Activated naive CD8-positive, alpha-beta T cell treated with anti-CD3 and anti-CD28 coated beads, Interleukin-2, amount 50 U/mL, for 24 hours (primary cell): Measurements from ENCODE around the gene ARHGAP15.

Experiments used
- ATAC-seq: fragments of 150-1000 bp; cut with Tn5 transposase; one replicate; pipeline ENCODE4 v1.10.0; 2021
- DNase-seq: peaks from one replicate; pipeline ENCODE4 v3.0.0; 2021
- H3K27ac Mint-ChIP-seq: one replicate; pipeline ENCODE4 v1.8.0; 2021; ENCODE audit warnings: mild to moderate bottlenecking, mixed read lengths
- H3K27me3 Mint-ChIP-seq: one replicate; pipeline ENCODE4 v1.8.0; 2021; ENCODE audit warnings: mixed read lengths
- H3K36me3 Mint-ChIP-seq: one replicate; pipeline ENCODE4 v1.8.0; 2021; ENCODE audit warnings: low read depth, mixed read lengths
- H3K4me1 Mint-ChIP-seq: one replicate; pipeline ENCODE4 v1.8.0; 2021; ENCODE audit warnings: mixed read lengths
- H3K4me3 Mint-ChIP-seq: one replicate; pipeline ENCODE4 v1.8.0; 2021; ENCODE audit warnings: mild to moderate bottlenecking, moderate library complexity, mixed read lengths
- H3K9me3 Mint-ChIP-seq: one replicate; pipeline ENCODE4 v1.8.0; 2021; ENCODE audit warnings: mixed read lengths

The ARHGAP15 gene

DNA sequence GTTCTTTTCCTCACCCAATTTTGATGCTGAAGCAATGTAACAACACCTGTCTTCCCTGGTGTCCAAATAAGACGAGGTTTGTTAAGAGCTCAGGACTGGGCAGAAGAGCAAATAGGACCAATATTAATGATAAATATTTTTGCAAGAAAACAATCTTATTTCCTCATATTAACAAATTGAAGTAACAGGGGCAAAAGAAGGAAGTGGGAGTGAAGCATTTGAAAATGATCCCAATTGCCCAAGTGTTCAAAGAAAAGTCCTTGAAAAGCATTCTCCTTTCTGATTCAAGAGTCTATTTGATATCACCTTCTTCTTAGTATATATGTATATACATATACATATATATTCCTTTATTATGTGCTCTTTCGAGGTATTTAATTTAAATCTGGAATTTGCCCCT is 418.8 kb downstream of the ARHGAP15 start:
- no peak for DNase-seq
- Mint-ChIP-seq H3K27me3 (no peaks in the 10 kb centered on the region), H3K4me3 (no peak overlapping the region), H3K4me1 (peaks cover 27% of the 10 kb centered on the region), H3K9me3 (no peaks in the 10 kb centered on the region), H3K36me3 (peaks cover 7% of the 10 kb centered on the region), H3K27ac (no peak overlapping the region)
- ATAC-seq = no peak

DNA sequence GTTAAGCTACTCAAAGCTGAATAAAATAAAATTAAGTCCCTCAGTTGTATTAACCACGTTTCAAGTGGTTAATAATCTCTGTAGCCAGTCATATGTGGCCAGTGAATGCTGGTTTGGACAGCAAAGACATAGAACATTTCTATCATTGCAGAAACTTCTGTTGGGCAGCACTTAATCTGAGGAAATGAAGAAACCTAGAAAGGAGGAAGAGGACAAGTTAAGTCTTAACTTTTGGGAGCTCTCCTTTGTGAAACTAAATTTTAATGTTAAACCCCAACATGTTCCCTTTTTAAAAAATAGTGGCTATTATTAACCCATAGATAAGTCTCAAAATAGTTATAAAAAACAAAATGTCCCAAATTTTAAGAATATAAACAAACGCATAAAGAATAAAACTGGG is 421.3 kb downstream of the ARHGAP15 start:
- no peak for ATAC-seq
- H3K4me1 Mint-ChIP-seq = peaks cover 12% of the 10 kb centered on the region
- no peaks in the 10 kb centered on the region for H3K27me3 Mint-ChIP-seq
- no peak for DNase-seq
- no peak overlapping the region for H3K4me3 Mint-ChIP-seq
- peaks cover 7% of the 10 kb centered on the region for H3K36me3 Mint-ChIP-seq
- no peaks in the 10 kb centered on the region for H3K9me3 Mint-ChIP-seq
- H3K27ac Mint-ChIP-seq = no peak overlapping the region

DNA sequence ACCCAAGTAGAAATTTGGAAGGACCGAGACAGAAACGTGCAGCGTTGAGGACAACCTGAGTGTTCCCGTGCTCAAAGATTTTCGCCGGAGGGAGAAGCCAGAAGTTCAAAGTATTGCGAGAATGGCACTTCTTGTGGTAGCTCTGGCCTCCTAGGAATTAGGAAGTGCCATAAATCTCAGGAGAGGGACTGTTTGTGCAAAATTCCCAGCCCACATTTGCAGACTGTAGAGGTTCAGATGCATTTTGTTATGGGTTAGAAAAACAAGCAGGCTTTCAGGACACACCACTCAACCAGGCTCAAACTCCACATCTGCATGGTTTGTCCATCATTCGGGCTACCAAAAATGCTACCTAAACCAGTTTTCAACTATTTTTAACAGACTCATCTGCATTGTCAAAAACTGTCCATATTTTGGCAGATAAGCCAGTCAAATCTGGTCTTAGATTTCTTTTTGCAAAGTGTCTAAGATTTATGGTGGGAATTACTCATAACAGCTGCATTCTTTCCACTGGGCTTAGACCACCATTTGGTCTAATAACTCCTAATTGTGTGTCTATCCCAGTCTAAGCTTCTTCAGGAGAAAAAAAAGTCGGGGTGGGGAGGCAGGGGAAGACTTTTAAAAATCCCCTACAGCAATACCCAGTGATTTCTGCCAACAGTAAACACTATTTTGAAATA is 422.9 kb downstream of the ARHGAP15 start:
- Mint-ChIP-seq H3K9me3 (no peaks in the 10 kb centered on the region), H3K4me1 (peaks cover 8% of the 10 kb centered on the region), H3K4me3 (no peak overlapping the region), H3K27ac (no peak overlapping the region), H3K27me3 (no peaks in the 10 kb centered on the region), H3K36me3 (peaks cover 16% of the 10 kb centered on the region)
- no peak for ATAC-seq
- no peak for DNase-seq

DNA sequence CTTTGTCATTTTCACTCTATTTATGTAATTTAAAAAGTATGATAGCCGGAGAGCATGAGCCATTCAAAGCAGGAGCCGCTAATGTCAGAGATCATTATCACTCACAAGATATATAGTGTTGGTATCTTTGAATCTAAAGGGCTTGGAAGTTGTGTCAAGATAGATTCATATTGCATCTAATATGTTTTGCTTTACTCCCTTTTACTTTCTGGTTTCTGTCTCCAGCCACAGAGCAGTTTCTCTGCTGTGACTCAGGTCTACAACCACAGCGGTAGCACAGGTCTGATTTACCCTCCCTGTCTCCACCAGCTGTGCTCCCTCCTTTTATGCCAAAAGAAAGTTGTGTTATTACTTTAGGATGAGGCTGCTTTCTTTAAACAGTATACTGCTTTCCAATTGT is 424.0 kb downstream of the ARHGAP15 start:
- H3K9me3 Mint-ChIP-seq = no peaks in the 10 kb centered on the region
- no peaks in the 10 kb centered on the region for H3K27me3 Mint-ChIP-seq
- no peak overlapping the region for H3K27ac Mint-ChIP-seq
- H3K36me3 Mint-ChIP-seq = peaks cover 21% of the 10 kb centered on the region
- H3K4me1 Mint-ChIP-seq = peaks cover 8% of the 10 kb centered on the region
- H3K4me3 Mint-ChIP-seq = no peak overlapping the region
- DNase-seq (peak; percentile 4), ATAC-seq (peak; percentile 94)

DNA sequence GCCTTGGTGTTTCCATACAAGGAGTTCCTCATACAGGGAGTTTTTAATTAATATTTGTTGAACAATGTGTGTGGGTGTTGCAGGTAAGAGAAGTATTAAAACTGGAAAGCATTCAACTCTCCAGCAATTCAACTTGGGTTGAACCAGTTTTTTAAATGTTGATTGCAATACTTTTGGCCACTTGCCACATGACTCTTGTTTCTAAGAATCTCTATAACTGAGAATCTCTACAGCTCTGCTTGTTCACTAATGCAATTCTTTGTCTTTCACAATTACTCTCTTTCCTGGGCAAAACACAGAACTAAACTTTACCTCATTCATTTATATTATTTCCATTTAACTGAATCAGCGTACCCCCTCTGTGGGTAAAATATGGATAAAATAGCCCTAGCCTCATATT is 429.4 kb downstream of the ARHGAP15 start:
- no peak for DNase-seq

DNA sequence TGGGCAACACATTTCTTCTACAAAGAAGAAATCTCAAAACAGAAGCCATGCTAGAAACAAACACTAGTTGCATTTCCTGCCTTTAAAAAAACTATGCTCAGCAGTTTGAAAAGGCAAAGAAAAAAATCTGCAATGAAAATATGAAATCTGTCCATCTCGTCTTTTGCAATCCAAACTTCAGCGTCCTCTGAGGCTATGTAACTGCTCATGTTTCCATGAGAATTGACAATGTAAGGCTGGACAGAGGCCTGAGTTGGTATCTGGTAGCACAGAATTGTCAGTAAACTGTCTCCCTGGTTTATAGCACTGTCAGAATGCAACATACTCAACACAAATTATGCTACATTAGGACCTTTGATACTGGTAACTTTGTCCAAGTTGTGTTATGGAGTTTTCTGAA is 429.9 kb downstream of the ARHGAP15 start:
- no peaks in the 10 kb centered on the region for H3K27me3 Mint-ChIP-seq
- peaks cover 2% of the 10 kb centered on the region for H3K4me1 Mint-ChIP-seq
- no peak for ATAC-seq
- no peak overlapping the region for H3K27ac Mint-ChIP-seq
- no peak overlapping the region for H3K4me3 Mint-ChIP-seq
- H3K36me3 Mint-ChIP-seq = peaks cover 40% of the 10 kb centered on the region
- DNase-seq = no peak
- H3K9me3 Mint-ChIP-seq = no peaks in the 10 kb centered on the region

More for the DNA sequence above, 429.4 kb downstream of the ARHGAP15 start:
- H3K4me3 Mint-ChIP-seq = no peak overlapping the region
- H3K9me3 Mint-ChIP-seq = no peaks in the 10 kb centered on the region
- no peak overlapping the region for H3K27ac Mint-ChIP-seq
- H3K36me3 Mint-ChIP-seq = peaks cover 40% of the 10 kb centered on the region
- ATAC-seq = no peak
- H3K4me1 Mint-ChIP-seq = peaks cover 2% of the 10 kb centered on the region
- H3K27me3 Mint-ChIP-seq = no peaks in the 10 kb centered on the region

DNA sequence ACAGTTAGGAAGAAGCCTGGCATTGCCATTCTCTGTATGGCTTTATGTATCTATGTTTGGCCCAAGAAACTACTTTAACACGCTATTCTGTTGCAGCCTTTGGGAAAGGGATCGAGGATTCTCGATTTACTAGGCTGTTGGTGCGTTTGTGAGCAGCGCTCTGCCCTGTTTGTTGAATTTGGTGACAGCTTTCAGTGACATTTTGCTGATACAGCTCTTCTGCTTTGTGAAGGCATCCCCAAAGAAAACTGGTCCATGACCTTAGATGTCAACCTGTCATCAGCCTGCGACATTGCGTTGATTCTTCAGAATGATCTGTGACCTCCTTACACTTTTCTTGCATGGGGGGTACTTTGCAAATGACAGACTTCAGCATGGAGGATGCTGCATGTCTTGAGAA is 431.5 kb downstream of the ARHGAP15 start:
- DNase-seq = no peak
- Mint-ChIP-seq H3K9me3 (no peaks in the 10 kb centered on the region), H3K27ac (no peak overlapping the region), H3K27me3 (no peaks in the 10 kb centered on the region), H3K4me3 (no peak overlapping the region), H3K36me3 (peaks cover 43% of the 10 kb centered on the region), H3K4me1 (peaks cover 2% of the 10 kb centered on the region)
- ATAC-seq = no peak

DNA sequence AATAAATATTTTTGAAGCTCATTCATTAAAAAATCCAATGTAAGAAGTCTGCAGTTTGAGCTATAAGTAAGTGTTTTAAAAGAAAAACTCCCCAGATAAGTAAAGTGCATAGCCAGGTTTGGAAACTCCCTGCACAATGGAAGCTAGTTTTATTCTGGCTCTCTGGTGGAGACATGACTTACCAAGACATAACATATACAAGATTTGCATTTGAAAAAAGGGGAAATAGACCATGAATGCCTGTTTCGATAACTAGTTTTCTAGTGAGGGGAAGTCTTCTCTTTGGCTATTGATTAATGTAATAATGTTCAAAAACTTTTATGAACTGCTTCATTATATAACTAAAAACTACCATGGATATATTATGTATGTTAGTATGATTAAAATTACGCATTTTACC is 435.2 kb downstream of the ARHGAP15 start:
- H3K27ac Mint-ChIP-seq = no peak overlapping the region
- DNase-seq (no peak), ATAC-seq (no peak)
- H3K4me3 Mint-ChIP-seq = no peak overlapping the region
- H3K4me1 Mint-ChIP-seq = peaks cover 2% of the 10 kb centered on the region
- peaks cover 3% of the 10 kb centered on the region for H3K9me3 Mint-ChIP-seq
- no peaks in the 10 kb centered on the region for H3K27me3 Mint-ChIP-seq
- peaks cover 45% of the 10 kb centered on the region for H3K36me3 Mint-ChIP-seq

DNA sequence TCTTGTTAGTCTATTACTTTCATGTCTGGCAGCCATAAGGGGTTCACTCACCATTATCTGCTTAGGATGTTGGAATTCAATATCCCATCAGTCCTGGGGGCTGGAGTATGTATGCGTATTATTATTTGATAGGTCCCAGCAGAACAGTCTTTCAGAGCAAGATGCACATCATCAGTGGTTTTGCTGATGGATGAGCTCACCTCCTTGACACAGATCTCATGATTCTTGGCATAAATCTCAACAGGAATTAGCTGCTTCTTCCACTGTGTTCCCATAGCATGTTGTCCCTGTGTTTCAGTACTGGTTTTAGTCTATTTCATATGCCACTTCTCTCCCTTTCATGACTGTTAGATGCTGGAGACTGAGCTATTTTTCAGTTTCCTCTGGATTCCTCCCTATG is 442.5 kb downstream of the ARHGAP15 start:
- H3K36me3 Mint-ChIP-seq = peaks cover 25% of the 10 kb centered on the region
- H3K4me1 Mint-ChIP-seq = no peaks in the 10 kb centered on the region
- no peak overlapping the region for H3K27ac Mint-ChIP-seq
- DNase-seq = no peak
- no peak for ATAC-seq
- peaks cover 3% of the 10 kb centered on the region for H3K9me3 Mint-ChIP-seq
- no peak overlapping the region for H3K4me3 Mint-ChIP-seq
- no peaks in the 10 kb centered on the region for H3K27me3 Mint-ChIP-seq

DNA sequence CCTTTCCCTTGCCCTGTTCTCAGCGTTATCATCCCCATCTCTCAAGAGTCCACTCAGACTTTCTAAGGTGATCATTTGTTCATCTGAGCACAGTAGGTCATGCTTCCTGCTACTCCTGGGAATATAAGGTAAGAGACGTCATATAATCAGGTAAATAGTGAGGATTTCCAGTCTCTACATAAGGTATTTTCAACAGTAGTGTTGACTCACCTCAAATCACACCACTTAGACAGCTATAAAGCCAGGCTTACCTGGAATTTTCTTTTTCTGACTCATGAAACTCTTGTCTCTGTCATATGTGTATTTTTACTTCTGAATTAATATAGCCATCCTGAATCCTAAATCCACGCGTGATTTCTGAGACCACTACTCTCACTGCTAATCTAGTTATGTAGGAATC is 443.2 kb downstream of the ARHGAP15 start:
- no peaks in the 10 kb centered on the region for H3K4me1 Mint-ChIP-seq
- no peaks in the 10 kb centered on the region for H3K9me3 Mint-ChIP-seq
- no peak overlapping the region for H3K4me3 Mint-ChIP-seq
- DNase-seq = no peak
- H3K27me3 Mint-ChIP-seq = no peaks in the 10 kb centered on the region
- no peak for ATAC-seq
- peaks cover 20% of the 10 kb centered on the region for H3K36me3 Mint-ChIP-seq
- no peak overlapping the region for H3K27ac Mint-ChIP-seq

DNA sequence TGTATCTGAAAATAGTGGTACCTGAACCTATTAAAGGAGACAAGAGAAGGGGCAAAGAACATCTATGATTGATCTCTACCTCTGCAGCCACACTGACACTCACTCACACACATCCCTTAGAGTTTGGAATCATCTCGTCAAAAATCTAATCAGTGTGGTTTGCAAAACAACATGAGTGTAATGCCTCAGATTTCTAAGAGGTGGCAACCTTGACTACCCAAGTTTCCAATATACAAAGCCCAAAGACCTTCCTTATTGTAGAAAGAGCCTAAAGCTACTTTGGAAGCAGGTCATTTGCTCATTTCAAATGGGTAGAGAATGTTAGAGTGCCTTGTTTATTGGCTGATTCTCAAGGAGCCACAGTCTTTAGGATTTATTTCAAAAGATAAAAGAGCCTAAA is 444.9 kb downstream of the ARHGAP15 start:
- Mint-ChIP-seq H3K4me1 (no peaks in the 10 kb centered on the region), H3K36me3 (peaks cover 7% of the 10 kb centered on the region), H3K4me3 (no peak overlapping the region), H3K27ac (no peak overlapping the region), H3K27me3 (no peaks in the 10 kb centered on the region), H3K9me3 (no peaks in the 10 kb centered on the region)
- no peak for ATAC-seq
- DNase-seq = no peak

DNA sequence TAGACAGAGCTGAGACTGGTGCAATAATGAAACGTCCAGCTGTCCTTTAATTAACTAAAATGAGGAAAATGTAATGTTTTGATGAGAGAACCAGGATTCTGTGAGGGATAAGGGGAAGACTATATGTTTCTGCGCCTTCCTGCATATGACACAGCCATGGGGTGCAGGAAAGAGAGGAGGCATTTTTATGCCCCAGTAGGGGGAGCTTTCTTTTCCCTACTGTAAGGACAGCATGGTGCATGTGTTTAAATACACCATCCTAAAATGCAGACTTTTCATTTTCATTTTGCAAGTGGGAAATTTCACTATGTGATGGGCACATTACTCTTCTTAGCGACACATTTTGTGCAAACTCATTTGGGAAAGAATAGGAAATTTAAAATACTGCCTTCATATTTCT is 446.1 kb downstream of the ARHGAP15 start:
- Mint-ChIP-seq H3K36me3 (peaks cover 10% of the 10 kb centered on the region), H3K4me1 (no peaks in the 10 kb centered on the region), H3K27me3 (no peaks in the 10 kb centered on the region), H3K4me3 (no peak overlapping the region), H3K9me3 (no peaks in the 10 kb centered on the region), H3K27ac (no peak overlapping the region)
- DNase-seq = no peak
- ATAC-seq = no peak

DNA sequence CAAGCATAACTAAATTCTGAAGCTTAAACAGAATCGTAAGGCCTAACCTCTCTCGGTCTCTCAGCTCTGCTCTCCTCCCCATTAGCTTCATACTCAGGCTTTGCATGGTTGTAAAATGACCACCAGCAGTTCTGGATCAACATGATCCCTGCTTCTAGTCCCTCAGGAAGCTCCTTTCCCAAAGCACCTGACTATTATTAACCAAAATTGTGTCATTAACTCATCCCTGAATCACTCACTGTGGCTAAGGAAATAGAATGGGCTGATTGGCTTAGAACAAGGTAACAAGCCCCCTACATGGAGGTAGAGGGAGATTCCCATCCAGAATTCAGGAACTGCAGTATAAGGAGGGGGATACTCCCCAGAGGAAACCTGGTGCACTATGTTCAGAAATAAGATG is 448.3 kb downstream of the ARHGAP15 start:
- peaks cover 14% of the 10 kb centered on the region for H3K36me3 Mint-ChIP-seq
- ATAC-seq (no peak), DNase-seq (no peak)
- no peaks in the 10 kb centered on the region for H3K27me3 Mint-ChIP-seq
- no peak overlapping the region for H3K27ac Mint-ChIP-seq
- no peaks in the 10 kb centered on the region for H3K9me3 Mint-ChIP-seq
- H3K4me1 Mint-ChIP-seq = peaks cover 5% of the 10 kb centered on the region
- H3K4me3 Mint-ChIP-seq = no peak overlapping the region

DNA sequence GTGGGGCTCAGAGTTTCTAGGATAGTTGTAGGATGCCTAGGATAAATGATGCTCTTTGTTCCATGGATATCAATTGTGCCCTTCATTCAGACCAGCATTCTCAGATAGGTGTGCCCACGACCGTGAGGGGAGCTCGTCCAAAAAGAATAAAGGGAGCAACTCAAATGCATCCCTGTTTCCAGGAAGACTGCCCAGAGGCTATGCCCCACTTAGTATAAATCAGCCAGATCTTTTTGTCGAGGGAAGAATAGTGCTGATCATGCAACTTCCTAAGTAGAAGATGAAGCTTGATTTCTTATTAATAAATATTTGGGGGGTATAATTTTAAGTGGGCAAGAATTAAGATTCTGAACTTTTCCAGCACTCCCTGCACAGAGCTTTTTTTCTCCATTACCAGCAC is 450.2 kb downstream of the ARHGAP15 start:
- Mint-ChIP-seq H3K4me3 (no peak overlapping the region), H3K9me3 (peaks cover 8% of the 10 kb centered on the region), H3K27me3 (no peaks in the 10 kb centered on the region), H3K4me1 (peaks cover 5% of the 10 kb centered on the region), H3K27ac (no peak overlapping the region), H3K36me3 (peaks cover 24% of the 10 kb centered on the region)
- ATAC-seq = no peak
- DNase-seq = no peak

DNA sequence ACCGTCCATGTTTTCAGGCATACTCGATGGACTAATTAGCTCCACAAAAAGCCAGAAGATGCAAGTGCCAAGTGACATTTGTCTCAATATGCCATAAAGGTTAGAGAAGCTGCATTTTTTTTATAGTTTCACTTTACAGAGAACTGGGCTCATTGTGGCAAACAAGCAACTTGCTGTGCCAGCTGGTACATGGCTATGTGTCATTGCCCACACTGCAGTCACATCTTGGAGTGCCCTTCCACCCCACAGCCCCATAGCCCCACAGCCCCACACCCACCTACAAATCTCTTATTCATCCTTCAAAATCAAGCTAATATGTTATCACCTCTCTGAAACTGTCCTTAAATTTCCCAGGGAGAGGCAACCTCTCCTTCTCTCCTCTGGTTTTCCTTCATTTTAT is 451.9 kb downstream of the ARHGAP15 start:
- Mint-ChIP-seq H3K9me3 (peaks cover 12% of the 10 kb centered on the region), H3K27me3 (no peaks in the 10 kb centered on the region), H3K36me3 (peaks cover 32% of the 10 kb centered on the region), H3K4me3 (no peak overlapping the region), H3K27ac (no peak overlapping the region), H3K4me1 (peaks cover 5% of the 10 kb centered on the region)
- peak; percentile 36 for ATAC-seq
- DNase-seq = no peak
